Keratinocyte (primary cell): Measurements from ENCODE around the gene COQ10B. TPM values are rescaled to one million over a fixed set of nuclear protein-coding genes. Genes with fewer than 3 reads are reported as not detected.
A peak's percentile ranks its signal among the peaks of the same experiment; 100 is the strongest.

ENCODE experiments used
- DNase-seq: peaks from one replicate; pipeline ENCODE4 v3.0.0-alpha.2; 2011; ENCODE audit warnings: low read depth, missing footprints, low spot score
- FAIRE-seq: peaks from 2 replicates; lab custom pipeline; 2011; peaks lifted over from hg19 to GRCh38; lab: Jason Lieb, UNC
- H2AFZ ChIP-seq: 2 replicates; pipeline ENCODE4 v1.6.0; 2012; ENCODE audit warnings: low read length, control low read depth, inconsistent platforms; ENCODE audit not compliant: control insufficient read depth
- H3K27ac ChIP-seq: 2 replicates; pipeline ENCODE4 v1.5.1; 2011; ENCODE audit warnings: low read length; ENCODE audit not compliant: control insufficient read depth, insufficient read depth
- H3K27me3 ChIP-seq: 3 replicates; pipeline ENCODE4 v1.6.0; 2011; ENCODE audit warnings: low read length; ENCODE audit not compliant: control insufficient read depth, insufficient read depth; ENCODE audit errors: extremely low read depth
- H3K36me3 ChIP-seq, 2 experiments: 2 replicates in 1 of 2; 3 replicates in 1 of 2; pipeline ENCODE4 v1.5.1; 2011; ENCODE audit warnings: low read length in 2 of 2, mild to moderate bottlenecking in 1 of 2; ENCODE audit not compliant: control insufficient read depth in 2 of 2, insufficient read depth in 2 of 2; ENCODE audit errors: extremely low read depth in 1 of 2
- H3K4me1 ChIP-seq: 3 replicates; pipeline ENCODE4 v1.5.1; 2011; ENCODE audit warnings: low read length; ENCODE audit not compliant: control insufficient read depth, insufficient read depth; ENCODE audit errors: extremely low read depth
- H3K4me2 ChIP-seq: 3 replicates; pipeline ENCODE4 v1.6.0; 2011; ENCODE audit warnings: low read depth, low read length; ENCODE audit not compliant: control insufficient read depth, insufficient read depth; ENCODE audit errors: extremely low read depth
- H3K4me3 ChIP-seq, 3 experiments: fragments of 200-600 bp in 1 of 3; sonication (generic) in 1 of 3; 2 replicates in 2 of 3; 3 replicates in 1 of 3; pipeline ENCODE4 v1.5.1; 2011 to 2016; ENCODE audit warnings: low read length in 3 of 3, mild to moderate bottlenecking in 3 of 3, control low read depth in 2 of 3, inconsistent platforms in 1 of 3, low read depth in 1 of 3, mixed read lengths in 1 of 3, mixed run types in 1 of 3, moderate library complexity in 1 of 3; ENCODE audit not compliant: control insufficient read depth in 2 of 3, insufficient read depth in 2 of 3; ENCODE audit errors: extremely low read depth in 1 of 3
- H3K79me2 ChIP-seq: 2 replicates; pipeline ENCODE4 v1.6.0; 2012; ENCODE audit warnings: low read length; ENCODE audit not compliant: control insufficient read depth, insufficient read depth
- H3K9ac ChIP-seq: 3 replicates; pipeline ENCODE4 v1.6.0; 2011; ENCODE audit warnings: low read length; ENCODE audit not compliant: control insufficient read depth, insufficient read depth; ENCODE audit errors: extremely low read depth
- H3K9me1 ChIP-seq: 3 replicates; pipeline ENCODE4 v1.6.0; 2011; ENCODE audit warnings: low read length; ENCODE audit not compliant: control insufficient read depth, insufficient read depth; ENCODE audit errors: extremely low read depth
- H3K9me3 ChIP-seq: 2 replicates; pipeline ENCODE4 v1.5.1; 2012; ENCODE audit warnings: low read depth, low read length; ENCODE audit not compliant: control insufficient read depth
- H4K20me1 ChIP-seq: 3 replicates; pipeline ENCODE4 v1.6.0; 2011; ENCODE audit warnings: low read length; ENCODE audit not compliant: control insufficient read depth, insufficient read depth; ENCODE audit errors: extremely low read depth
- CTCF ChIP-seq, 3 experiments: IDR thresholded peaks in 1 of 3; conservative IDR thresholded peaks in 1 of 3; optimal IDR thresholded peaks in 1 of 3; 2 replicates in 2 of 3; 3 replicates in 1 of 3; pipeline versions ENCODE3 to v1.5.1; 2011; ENCODE audit warnings: low read length in 3 of 3, mild to moderate bottlenecking in 3 of 3, moderate library complexity in 2 of 3, control low read depth in 1 of 3, inconsistent platforms in 1 of 3; ENCODE audit not compliant: insufficient read depth in 2 of 3; ENCODE audit errors: extremely low read depth in 1 of 3
- EZH2 ChIP-seq: IDR thresholded peaks from one replicate; pipeline ENCODE4 v1.6.1; 2012; ENCODE audit warnings: inconsistent platforms, mild to moderate bottlenecking, low read length, moderate library complexity
- dilution Hi-C: fragments of 300-500 bp; cut with MboI; formaldehyde crosslinking; loops from one replicate; pipeline ENCODE4 v1.7.0; 2020; ENCODE audit warnings: low sequenced_read_pairs; ENCODE audit not compliant: extremely low pct_ligation_motif_present
- polyA plus RNA-seq, 5 experiments: library from polyadenylated mRNA; depleted of rRNA in 3 of 5; stranded (reverse) in 3 of 5; stranded (forward) in 1 of 5; unstranded in 1 of 5; fragments of >200 nt; gene quantifications; 1 replicate in 1 of 5; 2 replicates in 3 of 5; 3 replicates in 1 of 5; pipeline versions ENCODE4 v1.2.1 to v1.2.3, GENCODE V29; 2011 to 2012; ENCODE audit warnings: missing spikeins in 2 of 5, low read depth in 1 of 5, low replicate concordance in 1 of 5

COQ10B gene
- polyA plus RNA-seq, 1 donor (not counting 4 experiments of a cell fraction or from before 2014, with no cell fraction given): 8.8 TPM

GRCh38 chr2:197502685-197503084 lies 49.3 kb downstream of the COQ10B start:
- DNase-seq: no peak
- peaks cover 5 to 25% of the 10 kb centered on the region in 2 experiments for H3K36me3 ChIP-seq
- H3K9me3 ChIP-seq: no peaks in the 10 kb centered on the region
- H4K20me1 ChIP-seq: peaks cover 2% of the 10 kb centered on the region
- peak overlapping the region in 2 of 3 experiments; percentile 58 to 98 for H3K4me3 ChIP-seq
- H3K79me2 ChIP-seq: peaks cover 59% of the 10 kb centered on the region
- H3K4me2 ChIP-seq: peak overlapping the region; percentile 85
- dilution Hi-C loops: no loop called here
- H3K27ac ChIP-seq: no peak overlapping the region
- FAIRE-seq: no peak
- no peaks in the 10 kb centered on the region for H3K9me1 ChIP-seq
- no peak overlapping the region for H2AFZ ChIP-seq
- H3K9ac ChIP-seq: no peak overlapping the region
- no peaks in the 10 kb centered on the region for H3K27me3 ChIP-seq
- TF ChIP-seq EZH2: no peak
- no peak for TF ChIP-seq CTCF (optimal IDR thresholded peaks at IDR 0.05 in 1 of 3, IDR thresholded peaks at IDR 0.05 in 1 of 3, conservative IDR thresholded peaks at IDR 0.05 in 1 of 3; ENCODE audit: extremely low read depth in 1 of 3, insufficient read depth in 2 of 3, low read length in 3 of 3)
- H3K4me1 ChIP-seq: peaks cover 15% of the 10 kb centered on the region

- Histone ChIP-seq H3K4me2 (no peak overlapping the region), H3K9ac (no peak overlapping the region), H3K4me3 (no peak overlapping the region), H3K27ac (no peak overlapping the region), H3K36me3 (peaks cover 3 to 13% of the 10 kb centered on the region in 2 experiments), H2AFZ (no peak overlapping the region), H3K27me3 (no peaks in the 10 kb centered on the region), H3K4me1 (peaks cover 11% of the 10 kb centered on the region), H3K9me3 (no peaks in the 10 kb centered on the region), H3K9me1 (no peaks in the 10 kb centered on the region), H4K20me1 (no peaks in the 10 kb centered on the region), H3K79me2 (peaks cover 46% of the 10 kb centered on the region)
- FAIRE-seq: no peak
- dilution Hi-C loops: no loop called here
- TF ChIP-seq EZH2 (no peak), CTCF (optimal IDR thresholded peaks at IDR 0.05 in 1 of 3, IDR thresholded peaks at IDR 0.05 in 1 of 3, conservative IDR thresholded peaks at IDR 0.05 in 1 of 3; ENCODE audit: extremely low read depth in 1 of 3, insufficient read depth in 2 of 3, low read length in 3 of 3) (no peak)
- no peak for DNase-seq
Observed at GRCh38 chr2:197504000-197504399, 50.6 kb downstream of the COQ10B start.
